Dedifferentiated amniotic fluid mesenchymal stem cell (primary cell): ENCODE measurements around the gene ABLIM3.
A peak's percentile ranks its signal among the peaks of the same experiment; 100 is the strongest.

ENCODE experiments used
- DNase-seq: peaks from one replicate; pipeline ENCODE4 v3.0.0-alpha.2; 2016; ENCODE audit errors: extremely low spot score

Gene ABLIM3

DNA sequence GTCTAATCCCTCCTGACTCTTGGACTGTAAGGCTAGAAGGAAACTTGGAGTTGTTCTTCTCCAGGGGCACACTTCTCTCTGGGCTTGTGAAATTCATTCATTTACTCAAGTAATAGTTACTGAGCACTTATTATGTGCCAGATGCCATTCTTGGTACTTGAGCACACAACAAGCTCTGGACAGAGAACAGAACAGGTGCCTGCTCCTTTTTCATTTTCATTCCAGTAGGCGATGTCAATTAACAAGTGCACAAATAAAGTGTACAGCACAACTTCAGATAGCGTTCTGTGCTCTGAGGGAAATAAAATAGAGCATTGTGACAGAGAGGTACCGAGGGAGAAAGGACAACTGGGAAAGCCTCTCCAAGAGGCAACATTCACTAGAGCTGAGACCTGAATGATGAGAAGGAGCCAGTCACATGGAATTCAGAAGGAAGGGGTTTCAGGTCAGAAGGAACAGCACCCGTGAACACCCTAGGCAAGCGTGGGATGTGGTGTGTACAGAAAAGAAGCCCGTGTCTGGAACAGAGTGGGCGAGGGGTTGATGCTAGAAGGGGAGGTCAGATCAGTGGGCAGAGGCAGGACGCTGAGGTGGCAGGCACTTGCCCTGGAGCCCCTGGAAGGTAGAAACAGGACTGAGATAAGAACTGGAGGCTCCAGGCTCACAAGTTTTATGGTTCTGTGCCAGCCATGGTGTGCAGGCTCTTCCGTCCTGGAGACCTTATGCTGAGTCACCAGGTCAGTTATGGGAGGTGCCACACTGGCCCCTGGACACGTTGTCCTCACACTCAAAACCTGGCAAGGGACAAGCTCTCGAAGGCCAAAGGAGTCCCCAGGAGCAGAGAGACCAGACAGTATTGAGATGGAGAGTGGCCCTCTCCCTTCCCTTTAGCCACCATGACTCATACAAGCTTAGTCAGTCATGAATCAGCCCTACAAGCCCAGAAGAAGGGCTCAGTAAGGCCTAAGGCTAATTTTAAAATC is 7.2 kb upstream of the ABLIM3 start:
- DNase-seq: no peak

DNA sequence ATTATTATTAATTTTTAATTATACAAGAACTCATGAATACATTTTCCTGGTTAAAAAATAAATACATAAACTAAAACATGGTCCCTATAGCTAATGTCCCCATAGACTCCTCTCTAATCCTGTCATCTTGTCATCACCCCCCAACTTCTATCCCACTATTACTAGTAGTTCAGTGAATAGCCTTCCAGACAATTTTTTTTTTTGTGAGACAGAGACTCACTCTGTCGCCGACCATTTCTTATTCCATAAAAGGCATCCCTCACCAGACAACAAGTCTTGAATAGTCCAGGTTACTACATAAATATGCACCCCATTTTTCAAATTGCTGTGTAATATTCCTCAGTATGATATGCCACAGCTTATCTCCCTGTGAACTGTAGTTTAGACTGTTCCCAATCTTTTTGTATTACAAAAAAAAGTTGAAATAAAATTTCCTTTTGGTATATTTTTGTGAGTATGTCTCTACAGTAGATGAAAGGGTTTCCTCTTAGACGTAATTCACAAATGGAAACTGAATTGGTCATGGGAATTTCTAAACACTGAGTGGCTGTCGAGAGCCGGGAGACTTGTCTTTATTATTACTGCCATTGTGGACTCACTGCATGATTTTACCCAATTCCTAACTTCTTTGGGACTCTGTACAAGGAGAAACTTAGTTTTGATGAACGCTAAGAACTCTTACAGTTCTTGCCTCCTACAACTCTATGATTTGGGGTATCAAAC is 6.4 kb upstream of the ABLIM3 start:
- no peak for DNase-seq

DNA sequence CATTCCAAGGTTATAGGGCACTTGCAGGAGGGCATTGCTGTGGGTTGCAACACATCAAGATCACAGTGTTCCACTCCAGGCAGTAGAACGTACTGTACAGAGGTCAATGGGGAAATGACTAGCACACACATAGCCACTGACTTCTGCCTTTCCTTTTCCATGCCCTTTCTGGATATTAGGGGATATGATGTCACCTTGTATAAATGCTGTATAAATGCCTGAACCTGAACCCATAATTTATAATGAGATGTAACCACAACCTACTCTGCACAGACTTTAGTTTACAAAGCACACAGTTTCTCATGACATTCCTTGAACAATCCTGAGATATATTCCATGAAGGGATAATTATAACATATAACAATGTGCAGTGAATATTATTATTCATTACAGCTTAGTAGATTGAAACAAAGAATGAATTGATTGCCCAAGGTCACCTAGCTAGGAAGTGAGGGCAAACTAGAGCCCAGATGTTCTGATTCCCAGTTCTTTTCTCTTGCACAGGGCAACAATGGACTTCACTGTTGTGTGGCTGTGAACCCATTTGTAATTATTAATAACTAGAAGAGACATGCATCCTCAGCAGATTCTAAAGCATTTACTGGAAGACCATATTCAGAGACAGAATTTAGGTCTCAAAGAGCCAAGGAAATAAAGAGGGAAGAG is 5.6 kb upstream of the ABLIM3 start:
- DNase-seq: no peak

DNA sequence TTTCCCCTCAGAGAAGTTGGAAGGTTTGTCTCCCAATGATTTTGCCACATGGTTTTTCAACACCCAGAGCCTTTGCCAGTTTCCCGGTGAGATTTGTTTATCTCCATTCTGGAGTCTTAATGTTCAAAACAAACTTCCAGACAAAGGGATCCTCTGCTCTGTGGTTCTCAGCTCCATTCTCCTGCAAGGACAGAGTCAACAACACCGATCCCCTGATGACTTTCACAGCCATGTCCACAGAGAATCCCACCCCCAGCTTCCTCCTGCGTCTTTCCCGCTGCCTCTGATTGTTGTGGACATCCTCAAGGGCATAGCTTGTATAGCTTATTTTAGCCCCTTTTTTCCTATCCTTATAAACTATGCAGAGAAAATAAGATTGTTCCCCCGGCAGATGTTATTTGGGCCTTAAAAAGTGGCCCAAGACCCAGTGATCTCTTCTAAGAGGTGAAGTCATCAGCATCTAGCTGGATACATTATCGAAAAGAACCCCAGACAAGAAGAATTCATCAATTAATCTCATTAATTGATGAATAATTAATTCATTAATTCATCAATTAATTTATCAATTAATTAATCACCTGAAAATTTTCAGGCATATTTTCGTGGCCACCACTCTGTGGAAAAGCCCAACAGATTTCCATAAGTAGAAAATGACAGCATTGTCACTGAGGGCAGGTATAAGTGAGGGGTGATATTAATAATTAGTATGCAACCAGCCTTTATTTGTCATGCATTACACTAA is 2.9 kb upstream of the ABLIM3 start:
- DNase-seq: no peak

DNA sequence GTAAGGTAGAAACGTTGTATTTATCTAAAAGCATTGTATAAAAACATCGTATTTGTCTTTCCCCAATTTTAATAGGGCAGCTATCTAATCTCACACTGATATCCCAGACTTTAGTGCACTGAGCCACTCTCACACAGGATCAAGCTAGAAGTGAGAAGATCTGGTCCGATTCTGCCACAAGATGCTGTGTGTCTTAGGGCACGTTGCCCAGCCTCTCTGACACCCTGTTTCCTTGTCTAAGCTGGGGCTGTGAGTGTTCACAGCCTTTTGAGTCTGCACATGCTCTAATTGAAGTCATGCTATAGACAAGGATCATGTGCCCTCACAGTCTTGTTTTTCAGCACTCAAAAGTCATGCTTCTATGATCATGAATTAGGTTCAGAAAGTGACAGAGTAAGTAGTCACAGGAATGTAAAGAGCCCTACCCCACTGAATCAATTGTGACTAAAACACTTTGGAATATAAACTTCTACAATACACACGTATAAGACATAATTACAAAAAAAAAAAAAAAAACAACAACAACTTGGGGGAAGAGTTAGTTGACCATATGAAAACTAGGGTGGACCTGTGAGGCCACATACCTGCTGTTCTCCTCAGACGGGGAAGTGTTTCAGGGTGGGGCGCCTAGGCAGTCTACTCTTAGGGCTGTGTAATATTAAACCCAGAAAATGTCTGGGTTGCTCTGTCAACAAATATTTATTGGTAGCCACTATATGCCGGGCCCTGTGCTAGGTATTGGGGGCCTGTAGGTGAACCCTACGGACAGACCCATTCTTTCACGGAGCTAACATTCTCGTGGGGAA is 893 bp upstream of the ABLIM3 start:
- no peak for DNase-seq

DNA sequence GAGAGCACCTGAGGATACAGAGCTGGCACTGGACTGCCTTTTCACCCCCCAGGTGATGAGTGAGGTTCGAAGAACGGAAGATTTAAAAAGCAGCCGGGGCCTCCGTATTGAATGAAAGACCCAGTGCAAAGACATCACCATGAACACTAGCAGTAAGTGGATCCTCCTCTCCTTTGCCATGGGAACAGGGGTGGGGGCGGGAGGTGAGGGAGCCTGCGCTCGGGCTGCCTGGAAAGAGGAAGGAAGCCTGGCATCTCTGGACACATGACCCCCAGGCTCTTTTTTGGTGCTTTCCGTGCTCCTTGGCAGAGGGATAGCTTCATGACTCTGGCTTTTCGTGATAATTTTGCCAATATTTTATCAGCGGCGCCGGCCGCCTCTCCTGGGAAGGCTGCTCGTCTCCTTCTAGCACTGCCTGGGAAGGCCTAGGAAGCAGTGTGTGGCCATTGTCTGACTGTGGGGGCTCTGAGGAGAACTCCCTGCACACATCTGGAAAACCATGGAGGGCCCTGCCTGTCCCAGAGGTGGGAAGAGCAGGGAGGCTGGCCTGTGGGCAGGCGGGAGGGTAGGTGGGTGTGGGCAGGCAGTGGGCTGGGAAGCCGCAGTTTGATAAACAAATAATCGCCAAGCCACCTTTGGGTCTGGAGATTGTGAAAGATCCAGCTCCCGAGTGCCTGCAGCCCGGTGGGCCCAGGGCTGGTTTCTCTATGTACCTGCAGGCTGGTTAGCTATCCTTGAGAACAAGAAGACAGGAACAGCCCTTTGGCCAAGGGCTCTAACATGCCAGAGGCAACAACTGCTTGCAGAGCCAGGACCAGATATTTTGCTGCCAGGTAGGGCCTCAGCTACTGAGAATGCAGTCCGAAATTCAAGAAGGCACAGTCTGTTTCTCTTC is 911 bp downstream of the ABLIM3 start:
- DNase-seq: no peak

DNA sequence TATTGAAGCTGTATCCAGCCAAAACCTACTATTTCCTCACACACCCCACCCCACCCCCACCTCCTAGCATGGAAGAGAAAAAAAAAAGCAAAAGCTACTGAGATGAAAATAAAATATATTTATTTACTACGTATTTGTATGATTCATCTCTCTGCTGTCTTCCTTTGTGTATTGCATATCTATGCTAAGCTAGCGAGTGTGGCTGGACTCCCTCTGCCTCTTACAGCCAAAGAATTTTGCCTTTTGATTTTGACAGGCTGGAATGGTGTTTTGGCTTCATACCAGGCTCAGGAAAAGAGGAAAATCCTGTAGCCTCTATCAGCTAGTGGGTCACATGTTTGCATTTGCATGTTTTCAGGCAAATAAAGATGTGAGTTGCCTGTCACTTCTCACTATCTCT is 2.2 kb downstream of the ABLIM3 start:
- DNase-seq: peak; percentile 74

DNA sequence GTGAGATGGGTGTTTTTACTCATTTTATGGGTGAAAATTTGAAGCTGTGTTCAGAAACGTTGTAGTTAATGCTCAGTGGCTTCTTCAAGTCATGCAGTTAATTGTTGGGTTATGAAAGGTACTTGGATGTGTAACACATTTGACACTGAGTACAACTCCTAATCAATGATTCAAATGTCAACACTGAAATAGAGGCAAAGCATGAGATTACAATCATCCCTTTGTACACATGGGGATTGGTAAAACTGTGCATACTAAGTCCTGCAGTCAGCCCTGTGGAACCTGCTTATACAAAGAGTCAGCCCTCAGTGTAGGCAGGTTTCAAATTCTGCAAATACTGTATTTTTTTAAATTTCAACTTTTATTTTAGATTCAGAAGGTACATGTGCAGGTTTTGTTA is 3.3 kb downstream of the ABLIM3 start:
- no peak for DNase-seq

DNA sequence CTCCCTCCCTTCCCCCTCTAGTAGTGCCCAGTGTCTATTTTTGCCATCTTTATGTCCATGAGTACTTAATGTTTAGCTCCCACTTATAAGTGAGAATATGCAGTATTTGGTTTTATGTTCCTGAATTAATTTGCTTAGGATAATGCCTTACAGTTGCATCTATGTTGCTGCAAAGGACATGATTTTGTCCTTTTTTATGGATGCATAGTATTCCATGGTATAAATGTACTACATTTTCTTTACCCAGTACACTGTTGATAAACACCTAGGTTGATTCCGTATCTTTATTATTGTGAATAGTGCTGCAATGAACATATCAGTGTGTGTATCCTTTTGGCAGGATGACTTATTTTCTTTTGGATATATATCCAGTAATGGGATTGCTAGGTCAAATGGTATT is 3.8 kb downstream of the ABLIM3 start:
- DNase-seq: no peak

DNA sequence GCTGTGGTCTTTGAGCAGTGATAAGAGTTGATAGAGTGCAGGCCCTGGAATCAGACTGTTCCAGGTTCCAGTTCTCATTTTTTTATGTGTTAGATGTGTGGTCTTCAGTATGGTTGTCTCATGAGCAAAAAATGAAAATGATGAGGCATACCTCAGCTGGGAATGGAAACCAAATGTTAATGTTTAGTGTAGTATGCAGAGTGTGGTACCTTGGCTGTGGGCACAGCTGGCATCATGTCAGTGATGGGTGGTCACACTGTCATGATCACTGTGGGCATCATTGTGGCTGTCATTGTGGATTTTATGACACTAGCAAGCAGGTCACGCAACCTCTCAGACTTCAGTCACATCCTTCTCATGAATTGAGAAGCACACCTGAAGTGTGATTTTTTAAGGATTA is 6.4 kb downstream of the ABLIM3 start:
- DNase-seq: no peak

DNA sequence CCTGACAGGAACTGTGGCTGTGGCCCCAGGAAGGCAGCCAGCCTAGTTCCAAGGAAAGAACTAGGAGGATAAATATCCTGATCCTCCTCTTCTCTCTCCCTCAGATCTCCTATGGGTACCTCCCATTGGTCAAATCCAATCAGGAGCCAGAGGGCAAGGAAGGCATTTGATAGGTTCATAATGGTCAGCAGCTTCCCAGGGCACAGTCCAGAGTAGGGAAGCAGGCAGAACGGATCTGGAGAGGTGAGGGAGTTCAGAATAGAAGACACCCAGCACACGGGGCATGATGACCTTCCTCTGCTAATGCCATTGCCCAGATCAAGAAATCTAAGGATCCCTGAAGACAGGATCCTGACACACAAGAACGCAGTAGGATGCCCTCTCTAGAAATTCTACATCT is 8.6 kb downstream of the ABLIM3 start:
- no peak for DNase-seq

DNA sequence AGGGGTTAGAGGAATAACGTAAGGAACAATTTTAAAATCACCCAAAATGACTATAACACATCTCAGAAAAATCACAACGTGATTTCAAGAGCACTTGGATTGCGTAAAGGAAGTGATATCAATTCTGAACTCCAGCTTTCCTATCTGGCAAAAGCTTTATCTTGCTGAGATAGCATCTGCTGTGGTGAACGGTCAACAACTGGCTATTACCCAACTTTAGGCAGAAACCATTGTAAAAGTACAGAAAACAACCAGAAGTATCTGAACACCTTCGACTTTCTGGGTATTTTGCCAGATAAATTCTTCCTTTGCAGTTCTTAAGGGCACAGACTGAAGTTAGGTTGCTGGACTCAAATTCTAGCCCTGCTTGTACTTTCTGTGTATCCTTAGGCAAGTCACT is 9.2 kb downstream of the ABLIM3 start:
- DNase-seq: no peak

DNA sequence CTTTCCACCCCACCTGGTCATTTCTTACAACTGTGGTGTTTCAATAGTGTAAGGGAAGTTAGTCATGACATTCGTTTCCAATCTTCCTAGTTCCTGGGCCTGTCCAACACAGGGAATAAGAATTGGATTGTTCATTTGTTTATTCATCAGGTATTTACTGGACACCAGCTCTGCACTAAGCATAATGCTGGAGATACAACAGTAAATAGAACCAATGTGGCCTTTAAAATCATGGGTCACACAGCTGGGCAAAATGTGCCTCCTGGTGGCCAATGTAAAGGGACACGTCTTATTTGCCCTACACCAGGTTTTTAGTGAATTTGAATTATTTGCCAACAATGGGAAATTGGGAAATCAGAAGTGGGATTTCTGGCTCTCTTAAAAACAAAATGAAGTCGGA is 10.4 kb downstream of the ABLIM3 start:
- no peak for DNase-seq

DNA sequence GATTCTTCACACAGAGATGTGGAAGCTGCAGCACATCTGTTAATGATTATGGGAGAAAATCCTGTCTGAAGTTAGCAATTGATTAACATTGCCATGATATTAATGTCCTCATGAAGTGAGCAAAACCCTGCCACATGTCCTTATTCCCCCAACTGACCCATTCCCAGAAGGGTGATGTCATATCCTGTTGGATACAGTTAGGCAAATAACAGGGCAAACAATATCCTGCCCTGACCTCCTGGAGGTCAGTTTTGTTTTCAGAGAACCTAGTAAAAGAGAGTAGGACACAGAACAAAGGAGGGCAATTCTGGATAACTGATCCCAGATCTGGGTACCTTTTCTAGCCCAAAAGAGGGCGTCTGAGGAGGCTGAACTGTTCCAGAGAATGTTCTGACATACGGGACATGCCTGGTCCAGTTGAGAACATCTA is 11.0 kb downstream of the ABLIM3 start:
- DNase-seq: no peak

DNA sequence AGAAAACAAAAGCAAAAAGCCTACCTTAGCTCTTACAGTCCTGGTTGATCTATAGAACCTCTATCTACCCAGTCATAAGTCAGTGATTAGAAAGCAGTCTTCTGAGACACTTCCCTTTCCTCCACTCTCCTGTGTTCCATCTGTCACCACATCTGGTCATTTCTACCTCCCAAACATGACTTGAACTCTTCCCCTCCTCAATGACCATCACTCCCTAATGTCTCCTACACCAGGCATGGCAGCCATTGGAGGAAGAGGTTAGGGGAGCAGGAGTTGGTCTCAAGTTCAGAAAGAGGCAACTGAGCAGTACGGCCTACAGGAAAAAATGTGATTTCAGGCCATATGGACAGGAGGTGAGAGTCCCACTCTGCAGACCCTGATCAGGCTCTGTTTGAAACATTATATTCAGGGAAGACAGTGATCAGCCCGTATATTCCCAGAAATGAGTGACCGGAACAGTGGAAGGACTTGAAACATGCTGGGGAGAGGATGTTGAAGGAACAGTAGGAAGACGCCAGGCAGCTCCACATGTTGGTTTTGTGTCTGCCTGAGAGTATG is 12.0 kb downstream of the ABLIM3 start:
- DNase-seq: no peak

DNA sequence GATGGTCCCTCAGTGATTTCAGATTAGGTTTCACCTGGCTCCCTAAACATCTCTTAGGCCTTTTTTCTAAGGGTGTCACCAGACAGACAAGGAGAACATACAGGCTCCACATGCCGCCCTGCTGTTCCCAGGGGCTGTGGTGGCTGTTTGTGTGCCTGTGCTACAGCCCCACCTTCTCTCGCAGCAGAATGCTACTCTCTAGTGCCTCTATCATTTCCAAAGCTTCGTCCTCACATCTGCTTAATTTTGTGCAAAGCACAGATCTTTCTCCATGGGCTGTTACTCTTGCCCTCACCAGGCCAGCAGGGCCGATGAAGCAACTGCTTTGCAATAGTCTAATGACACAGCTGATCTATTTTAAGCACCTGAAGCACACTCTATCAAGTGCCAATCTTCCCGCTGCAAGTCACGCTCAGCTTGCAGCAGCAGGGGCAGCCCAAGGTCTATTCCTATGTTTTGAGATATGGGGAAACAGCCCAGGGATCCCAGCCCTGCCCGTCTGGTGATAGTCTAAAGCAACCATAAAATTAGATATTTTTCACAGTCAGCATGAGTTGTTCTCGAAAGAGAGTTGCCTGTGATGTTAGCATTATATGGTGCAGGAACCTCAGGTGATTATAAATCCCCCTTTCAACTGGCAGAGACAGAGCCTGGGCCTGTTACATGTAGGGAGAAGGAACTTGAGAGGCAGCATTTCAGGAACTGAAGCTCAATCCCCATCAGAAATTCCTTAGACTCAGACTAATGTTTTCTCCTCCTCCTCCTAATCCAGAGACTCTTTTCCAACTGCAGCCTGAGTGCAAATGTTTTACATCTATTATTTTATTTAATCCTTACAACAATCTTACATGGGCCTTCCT is 12.7 kb downstream of the ABLIM3 start:
- peak; percentile 77 for DNase-seq

DNA sequence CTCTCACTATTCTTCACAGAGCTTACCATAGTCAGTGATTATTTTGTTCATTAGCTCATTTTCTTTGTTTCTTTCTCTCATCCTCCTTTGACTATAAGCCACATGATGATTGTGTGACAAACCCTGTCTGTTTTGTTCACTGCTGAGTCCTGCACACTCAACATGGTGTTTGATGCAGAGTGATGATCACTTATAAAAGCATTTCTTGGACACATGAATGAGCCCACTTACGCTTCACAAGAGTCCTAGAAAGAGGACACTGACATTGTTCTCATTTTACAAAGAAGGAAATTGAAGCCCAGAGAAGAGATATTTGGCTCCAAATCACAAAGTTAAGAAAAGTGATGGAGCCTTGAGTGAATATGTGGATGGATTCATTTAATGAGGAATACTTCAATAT is 13.4 kb downstream of the ABLIM3 start:
- DNase-seq: no peak

DNA sequence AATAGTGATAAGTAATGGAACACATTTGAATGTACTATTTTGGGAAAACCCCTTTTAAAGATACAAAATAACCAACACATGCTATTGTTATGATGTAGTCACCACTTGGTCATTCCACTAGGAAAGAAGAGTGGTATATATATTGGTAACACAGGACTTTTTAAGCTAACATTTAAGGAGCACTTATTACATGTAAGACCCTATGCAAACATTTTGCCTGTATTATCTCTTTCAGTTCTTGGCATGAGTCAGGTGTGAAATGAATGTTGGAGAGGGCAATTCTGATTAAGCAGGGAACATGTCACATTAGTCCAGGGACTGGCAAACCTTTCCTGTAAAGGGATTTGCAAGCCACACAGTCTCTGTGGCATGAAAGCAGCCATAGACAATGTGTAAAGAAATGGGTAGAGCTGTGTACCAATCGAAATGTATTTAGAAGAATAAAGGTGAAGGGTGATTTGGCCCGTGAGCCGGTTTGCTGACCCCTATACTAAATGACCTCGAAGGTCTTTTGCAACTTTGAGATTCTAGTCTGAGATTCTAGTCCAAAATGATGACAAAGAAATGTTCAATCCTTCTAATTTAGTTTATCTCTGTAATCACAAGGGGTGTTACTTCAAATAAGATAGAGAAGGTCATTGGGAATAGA is 15.3 kb downstream of the ABLIM3 start:
- DNase-seq: no peak
